Lung (tissue), 12 donors: Measurements from ENCODE around the gene SULF2. TPM values are rescaled to one million over a fixed set of nuclear protein-coding genes. Genes with fewer than 3 reads are reported as not detected.

Experiments
- ATAC-seq: fragments of 200-7000 bp; cut with Tn5 transposase; one replicate; pipeline ENCODE4 v1.9.1; 2020; ENCODE audit warnings: moderate number of reproducible peaks; ENCODE audit not compliant: insufficient read depth, low FRiP score
- DNase-seq, 3 donors: peaks; one replicate each; pipeline ENCODE4 v3.0.0-alpha.2; 2013 to 2017
- H3K27ac ChIP-seq, 2 donors: one replicate each; pipeline ENCODE4 v1.5.1; 2013; ENCODE audit warnings: mild to moderate bottlenecking in 2 of 2, moderate library complexity in 2 of 2, control low read depth in 1 of 2, inconsistent platforms in 1 of 2, low read depth in 1 of 2, low read length in 1 of 2
- H3K27me3 ChIP-seq, 3 donors: one replicate each; pipeline ENCODE4 v1.5.1; 2013; ENCODE audit warnings: low read length in 2 of 3; ENCODE audit not compliant: control insufficient read depth in 3 of 3, insufficient read depth in 3 of 3
- H3K36me3 ChIP-seq, 4 donors: one replicate each; pipeline ENCODE4 v1.5.1; 2013; ENCODE audit warnings: low read length in 4 of 4, mild to moderate bottlenecking in 1 of 4, moderate library complexity in 1 of 4; ENCODE audit not compliant: control insufficient read depth in 4 of 4, insufficient read depth in 4 of 4
- H3K4me1 ChIP-seq, 5 donors: one replicate each; pipeline ENCODE4 v1.5.1; 2013; ENCODE audit warnings: low read length in 5 of 5, mild to moderate bottlenecking in 2 of 5, moderate library complexity in 1 of 5; ENCODE audit not compliant: control insufficient read depth in 5 of 5, insufficient read depth in 5 of 5
- H3K4me3 ChIP-seq: one replicate; pipeline ENCODE4 v1.5.1; 2013; ENCODE audit warnings: mild to moderate bottlenecking, control low read depth, moderate library complexity
- H3K9ac ChIP-seq, 2 donors: one replicate each; pipeline ENCODE4 v1.5.1; 2013; ENCODE audit warnings: low read length in 2 of 2, control low read depth in 1 of 2; ENCODE audit not compliant: insufficient read depth in 1 of 2
- H3K9me3 ChIP-seq, 4 donors: one replicate each; pipeline ENCODE4 v1.5.1; 2013; ENCODE audit warnings: low read length in 3 of 4, mild to moderate bottlenecking in 1 of 4, moderate library complexity in 1 of 4; ENCODE audit not compliant: control insufficient read depth in 4 of 4, insufficient read depth in 3 of 4
- WGBS, 2 donors: extraction: QIAGEN DNeasy Blood & Tissue Kit; methylation state at CpG; one replicate each; pipeline ENCODE4 v1.1.7; 2013; 5-methylcytosine and 5-hydroxymethylcytosine counted together
- polyA plus RNA-seq, 2 donors: library from polyadenylated mRNA; stranded (reverse); fragments of 200-250 nt; gene quantifications; one replicate each; pipeline ENCODE4 v1.2.1, GENCODE V29; 2013
- total RNA-seq, 2 donors: library from RNA; depleted of rRNA in 1 of 2; stranded (reverse); fragments of >200 nt in 1 of 2; gene quantifications; one replicate each; pipeline ENCODE4 v1.2.1, GENCODE V29; 2014 to 2021
- TF ChIP-seq, protein P1 (sequence below): IDR thresholded peaks from 2 replicates; pipeline ENCODE4 v1.5.1; 2012; ENCODE audit warnings: mild to moderate bottlenecking; ENCODE audit errors: control extremely low read depth, extremely low read depth
- donor health status: control.
- donor health status: control.
- donor health status: Bipolar disorder and iron deficiency.
- donor health status: healthy.
- donor health status: DM: yes; HTN: yes; CAD: no.

Gene SULF2
- total and polyA plus RNA-seq, 4 donors: 17.7 to 42.4 (median 23.6) TPM

DNA sequence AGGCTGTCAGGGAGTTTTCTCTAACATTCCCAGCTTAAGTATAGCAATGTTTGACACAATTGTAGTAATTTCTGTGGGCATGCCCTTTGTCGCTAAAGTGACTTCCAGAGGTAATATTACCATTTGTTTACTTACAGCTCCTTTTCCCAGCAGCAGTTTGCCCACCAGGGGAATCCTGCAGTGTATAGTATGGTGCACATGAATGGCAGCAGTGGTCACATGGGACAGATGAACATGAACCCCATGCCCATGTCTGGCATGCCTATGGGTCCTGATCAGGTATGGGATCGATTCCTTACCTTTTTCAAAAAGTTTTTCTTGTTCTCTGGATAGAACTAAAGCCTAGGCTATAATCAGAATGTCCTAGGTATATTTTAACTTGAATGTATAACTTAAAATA, 132.5 kb downstream of the SULF2 start:
- TF ChIP-seq, protein P1, sequence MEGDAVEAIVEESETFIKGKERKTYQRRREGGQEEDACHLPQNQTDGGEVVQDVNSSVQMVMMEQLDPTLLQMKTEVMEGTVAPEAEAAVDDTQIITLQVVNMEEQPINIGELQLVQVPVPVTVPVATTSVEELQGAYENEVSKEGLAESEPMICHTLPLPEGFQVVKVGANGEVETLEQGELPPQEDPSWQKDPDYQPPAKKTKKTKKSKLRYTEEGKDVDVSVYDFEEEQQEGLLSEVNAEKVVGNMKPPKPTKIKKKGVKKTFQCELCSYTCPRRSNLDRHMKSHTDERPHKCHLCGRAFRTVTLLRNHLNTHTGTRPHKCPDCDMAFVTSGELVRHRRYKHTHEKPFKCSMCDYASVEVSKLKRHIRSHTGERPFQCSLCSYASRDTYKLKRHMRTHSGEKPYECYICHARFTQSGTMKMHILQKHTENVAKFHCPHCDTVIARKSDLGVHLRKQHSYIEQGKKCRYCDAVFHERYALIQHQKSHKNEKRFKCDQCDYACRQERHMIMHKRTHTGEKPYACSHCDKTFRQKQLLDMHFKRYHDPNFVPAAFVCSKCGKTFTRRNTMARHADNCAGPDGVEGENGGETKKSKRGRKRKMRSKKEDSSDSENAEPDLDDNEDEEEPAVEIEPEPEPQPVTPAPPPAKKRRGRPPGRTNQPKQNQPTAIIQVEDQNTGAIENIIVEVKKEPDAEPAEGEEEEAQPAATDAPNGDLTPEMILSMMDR: no peak
- DNase-seq (no peak), ATAC-seq (no peak)
- no peaks in the 10 kb centered on the region for H3K4me1 ChIP-seq
- peaks cover 13 to 61% (median 40%) of the 10 kb centered on the region in 4 donors for H3K36me3 ChIP-seq
- H3K27ac ChIP-seq: no peak overlapping the region
- H3K27me3 ChIP-seq: no peaks in the 10 kb centered on the region
- 97 to 100% methylated on average over 2 of the region's 2 CpGs for WGBS, 2 donors
- H3K9ac ChIP-seq: no peak overlapping the region
- no peaks in the 10 kb centered on the region for H3K9me3 ChIP-seq
- no peak overlapping the region for H3K4me3 ChIP-seq

- Histone ChIP-seq H3K4me1 (no peaks in the 10 kb centered on the region), H3K27ac (no peak overlapping the region), H3K36me3 (peaks cover 13 to 61% (median 39%) of the 10 kb centered on the region in 4 donors), H3K9me3 (no peaks in the 10 kb centered on the region), H3K9ac (no peak overlapping the region), H3K27me3 (no peaks in the 10 kb centered on the region), H3K4me3 (no peak overlapping the region)
- DNase-seq: no peak
- no peak for ATAC-seq
- WGBS, 2 donors: 91 to 92% methylated on average over 3 of the region's 3 CpGs
- TF ChIP-seq, protein P1: no peak
These were observed 133.0 kb downstream of the SULF2 start for GRCh38 chr20:47652301-47652700.

GRCh38 chr20:47648943-47649342, 136.3 kb downstream of the SULF2 start:
- no peaks in the 10 kb centered on the region for H3K9me3 ChIP-seq

More at GRCh38 chr20:47648943-47649342, 136.3 kb downstream of the SULF2 start:
- Histone ChIP-seq H3K27me3 (no peaks in the 10 kb centered on the region), H3K4me1 (no peaks in the 10 kb centered on the region), H3K4me3 (no peak overlapping the region), H3K27ac (no peak overlapping the region), H3K9ac (no peak overlapping the region), H3K36me3 (peaks cover 29 to 62% (median 49%) of the 10 kb centered on the region in 4 donors)
- DNase-seq (no peak), ATAC-seq (no peak)
- TF ChIP-seq, protein P1: no peak
- WGBS, 2 donors: 91 to 94% methylated on average over 6 of the region's 6 CpGs
